Measurements from ENCODE around the gene CNIH2.
A peak's percentile ranks its signal among the peaks of the same experiment; 100 is the strongest.

Gene CNIH2

GRCh38 chr11:66327171-66328030 is 49.4 kb downstream of the CNIH2 start:
- H3K4me3 ChIP-seq (ENCODE audit: low read depth, low read length): no peak overlapping the region
- DNase-seq (ENCODE audit: low read depth): no peak
- TF ChIP-seq MYC (IDR thresholded peaks at IDR 0.05; ENCODE audit: low read depth, low read length): no peak
- TF ChIP-seq, protein P1, sequence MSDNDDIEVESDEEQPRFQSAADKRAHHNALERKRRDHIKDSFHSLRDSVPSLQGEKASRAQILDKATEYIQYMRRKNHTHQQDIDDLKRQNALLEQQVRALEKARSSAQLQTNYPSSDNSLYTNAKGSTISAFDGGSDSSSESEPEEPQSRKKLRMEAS (IDR thresholded peaks at IDR 0.05; ENCODE audit: low read depth, low read length): no peak

DNA sequence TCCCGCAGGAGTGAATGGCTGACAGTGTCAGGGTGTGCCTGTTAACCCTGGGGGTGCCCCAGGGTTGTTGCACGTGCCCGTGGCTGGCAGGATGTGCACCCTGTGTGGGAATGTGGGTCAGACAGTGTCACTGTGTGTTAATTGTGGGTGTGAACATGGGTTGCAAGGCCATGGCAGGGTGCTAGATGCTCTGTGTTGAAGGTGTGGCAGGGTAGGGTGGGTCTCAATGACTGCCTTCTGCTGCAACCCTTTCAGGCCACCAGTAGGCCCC is 50.0 kb downstream of the CNIH2 start:
- H3K4me3 ChIP-seq (ENCODE audit: low read depth, low read length): no peak overlapping the region
- TF ChIP-seq, protein P2, sequence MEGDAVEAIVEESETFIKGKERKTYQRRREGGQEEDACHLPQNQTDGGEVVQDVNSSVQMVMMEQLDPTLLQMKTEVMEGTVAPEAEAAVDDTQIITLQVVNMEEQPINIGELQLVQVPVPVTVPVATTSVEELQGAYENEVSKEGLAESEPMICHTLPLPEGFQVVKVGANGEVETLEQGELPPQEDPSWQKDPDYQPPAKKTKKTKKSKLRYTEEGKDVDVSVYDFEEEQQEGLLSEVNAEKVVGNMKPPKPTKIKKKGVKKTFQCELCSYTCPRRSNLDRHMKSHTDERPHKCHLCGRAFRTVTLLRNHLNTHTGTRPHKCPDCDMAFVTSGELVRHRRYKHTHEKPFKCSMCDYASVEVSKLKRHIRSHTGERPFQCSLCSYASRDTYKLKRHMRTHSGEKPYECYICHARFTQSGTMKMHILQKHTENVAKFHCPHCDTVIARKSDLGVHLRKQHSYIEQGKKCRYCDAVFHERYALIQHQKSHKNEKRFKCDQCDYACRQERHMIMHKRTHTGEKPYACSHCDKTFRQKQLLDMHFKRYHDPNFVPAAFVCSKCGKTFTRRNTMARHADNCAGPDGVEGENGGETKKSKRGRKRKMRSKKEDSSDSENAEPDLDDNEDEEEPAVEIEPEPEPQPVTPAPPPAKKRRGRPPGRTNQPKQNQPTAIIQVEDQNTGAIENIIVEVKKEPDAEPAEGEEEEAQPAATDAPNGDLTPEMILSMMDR (IDR thresholded peaks at IDR 0.05; ENCODE audit: low read depth, low read length): no peak
- TF ChIP-seq MYC (IDR thresholded peaks at IDR 0.05; ENCODE audit: low read depth, low read length) (no peak), POLR2A (IDR thresholded peaks at IDR 0.05; ENCODE audit: extremely low read depth, insufficient read length) (no peak)
- TF ChIP-seq, protein P1 (IDR thresholded peaks at IDR 0.05; ENCODE audit: low read depth, low read length): no peak
- no peak for DNase-seq (ENCODE audit: low read depth)

- no peak overlapping the region for H3K4me3 ChIP-seq (ENCODE audit: low read depth, low read length)
- TF ChIP-seq, protein P1 (IDR thresholded peaks at IDR 0.05; ENCODE audit: low read depth, low read length): peak; percentile 99
- TF ChIP-seq POLR2A (IDR thresholded peaks at IDR 0.05; ENCODE audit: extremely low read depth, insufficient read length) (no peak), MYC (IDR thresholded peaks at IDR 0.05; ENCODE audit: low read depth, low read length) (peak; percentile 100)
- TF ChIP-seq, protein P2 (IDR thresholded peaks at IDR 0.05; ENCODE audit: low read depth, low read length): peak; percentile 89
- peak; percentile 91 for DNase-seq (ENCODE audit: low read depth)
Measured at GRCh38 chr11:66328302-66329144, 50.5 kb downstream of the CNIH2 start.

- TF ChIP-seq POLR2A (IDR thresholded peaks at IDR 0.05; ENCODE audit: extremely low read depth, insufficient read length) (no peak), MYC (IDR thresholded peaks at IDR 0.05; ENCODE audit: low read depth, low read length) (no peak)
- TF ChIP-seq, protein P2 (IDR thresholded peaks at IDR 0.05; ENCODE audit: low read depth, low read length): no peak
- TF ChIP-seq, protein P1 (IDR thresholded peaks at IDR 0.05; ENCODE audit: low read depth, low read length): no peak
- no peak for DNase-seq (ENCODE audit: low read depth)
- no peak overlapping the region for H3K4me3 ChIP-seq (ENCODE audit: low read depth, low read length)
Measured at GRCh38 chr11:66329165-66329673, 51.2 kb downstream of the CNIH2 start.

- DNase-seq (ENCODE audit: low read depth): no peak
- no peak overlapping the region for H3K4me3 ChIP-seq (ENCODE audit: low read depth, low read length)
- TF ChIP-seq, protein P2 (IDR thresholded peaks at IDR 0.05; ENCODE audit: low read depth, low read length): no peak
- TF ChIP-seq MYC (IDR thresholded peaks at IDR 0.05; ENCODE audit: low read depth, low read length) (no peak), POLR2A (IDR thresholded peaks at IDR 0.05; ENCODE audit: extremely low read depth, insufficient read length) (no peak)
- TF ChIP-seq, protein P1 (IDR thresholded peaks at IDR 0.05; ENCODE audit: low read depth, low read length): no peak
Measured at GRCh38 chr11:66330931-66331330, 53.0 kb downstream of the CNIH2 start.
